NCI-H1417 (cell line): ENCODE measurements around the gene NR3C2.

Source experiments
- DNase-seq, 3 experiments: peaks; one replicate each; lab custom pipeline; 2025; lab: John Stamatoyannopoulos, UW

NR3C2 gene

DNA sequence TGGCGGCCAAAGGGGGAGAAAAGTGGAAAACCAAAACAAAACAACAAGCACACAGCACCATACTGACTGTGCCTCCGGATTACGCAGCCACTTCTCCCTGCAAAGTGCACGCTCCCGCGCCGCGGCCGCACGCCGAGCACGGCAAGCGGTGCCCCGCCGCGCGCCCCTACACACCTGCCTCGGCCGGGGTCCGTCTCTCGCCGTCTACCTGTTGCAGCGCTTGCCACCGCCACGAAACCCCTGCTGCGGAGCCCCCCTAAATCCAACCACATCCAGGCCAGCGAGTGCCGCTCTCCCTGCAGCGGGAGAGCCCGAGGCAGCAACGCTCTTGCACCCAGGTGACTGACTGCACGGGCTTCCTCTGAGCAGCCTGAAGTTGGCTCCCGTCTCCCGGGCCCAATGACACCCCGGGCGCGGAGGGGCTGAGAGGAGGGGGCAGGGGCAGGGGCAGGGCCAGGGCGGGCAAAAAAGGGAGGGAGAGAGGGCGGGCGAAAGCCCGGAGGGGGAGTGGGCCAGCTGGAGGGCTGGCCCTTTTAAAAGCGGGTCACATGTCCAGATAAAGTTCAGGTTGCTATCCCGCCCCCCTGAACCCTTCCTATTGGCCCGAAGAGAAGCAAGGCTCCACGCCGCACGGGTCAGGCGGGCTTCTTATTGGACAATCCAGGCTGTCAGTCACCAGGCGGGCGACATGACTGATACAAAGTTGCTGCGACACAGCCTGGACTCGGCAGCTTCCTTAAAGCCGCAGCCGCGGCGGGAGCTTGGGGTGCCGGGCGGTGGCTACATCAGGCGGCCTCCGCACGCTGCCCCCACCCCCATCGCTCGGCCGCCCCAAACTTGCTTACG is at the start of gene NR3C2:
Gene NR3C2 (minus strand): TSS at position 429 of the 846 bp plus-strand sequence.
- peak; percentile 90 to 98 (median 95) for DNase-seq

DNA sequence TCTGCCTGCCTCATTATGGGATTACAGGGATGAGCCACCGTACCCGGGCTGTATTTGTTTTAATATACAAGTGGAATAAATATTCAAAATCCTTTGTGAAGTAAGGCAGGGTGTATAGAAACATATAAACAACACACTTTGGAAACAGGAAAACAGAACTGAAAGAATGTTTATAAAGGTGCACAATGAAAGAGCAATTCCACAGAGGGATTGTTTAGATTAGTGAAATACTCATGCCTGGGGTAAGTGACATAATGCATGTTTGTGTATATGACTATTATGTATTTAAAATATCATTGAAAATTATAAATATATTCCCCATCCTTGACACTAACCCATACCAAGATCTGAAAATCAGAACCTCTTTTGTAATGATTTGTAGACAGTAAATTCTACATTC is 45.0 kb upstream of the NR3C2 start:
- DNase-seq, result no peak

DNA sequence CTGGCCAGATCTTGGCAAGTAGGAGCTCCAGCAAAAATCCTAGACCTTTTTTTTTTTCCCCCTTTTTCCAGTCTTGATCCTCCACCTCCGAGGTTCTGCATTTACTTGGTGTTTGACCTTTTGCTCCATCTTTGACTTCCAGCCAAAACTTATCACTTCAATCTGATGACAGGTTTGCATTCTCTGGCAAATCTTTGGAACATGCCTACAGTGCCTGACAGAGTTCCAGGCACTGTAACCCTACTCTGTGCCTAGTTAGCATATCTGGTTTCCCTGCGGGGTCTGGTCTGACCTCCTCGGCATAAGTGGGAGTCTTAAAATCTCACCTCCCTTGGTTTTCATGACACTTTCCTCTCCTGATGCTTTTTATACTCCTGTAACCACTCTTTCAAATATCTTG is 39.4 kb upstream of the NR3C2 start:
- DNase-seq, result no peak

DNA sequence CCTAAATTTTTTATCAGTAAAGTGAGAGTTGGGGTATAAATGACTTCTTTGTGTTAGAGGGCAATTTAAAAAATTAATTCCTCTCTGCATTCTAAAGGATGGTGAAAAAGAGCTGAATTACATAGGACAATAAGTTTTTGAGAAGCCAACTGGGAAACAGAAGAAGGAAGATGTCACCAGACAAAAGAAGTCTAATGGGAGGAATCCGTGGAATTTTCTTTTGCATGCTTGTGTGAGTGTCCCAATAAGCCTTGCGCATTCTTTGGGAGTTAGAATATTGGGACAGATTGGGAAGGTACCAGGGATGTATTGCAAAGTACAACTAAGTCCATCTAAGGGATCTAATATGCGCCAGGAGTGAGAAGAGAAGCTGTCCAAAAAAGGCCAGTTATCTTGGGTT is 35.1 kb upstream of the NR3C2 start:
- DNase-seq, result no peak

DNA sequence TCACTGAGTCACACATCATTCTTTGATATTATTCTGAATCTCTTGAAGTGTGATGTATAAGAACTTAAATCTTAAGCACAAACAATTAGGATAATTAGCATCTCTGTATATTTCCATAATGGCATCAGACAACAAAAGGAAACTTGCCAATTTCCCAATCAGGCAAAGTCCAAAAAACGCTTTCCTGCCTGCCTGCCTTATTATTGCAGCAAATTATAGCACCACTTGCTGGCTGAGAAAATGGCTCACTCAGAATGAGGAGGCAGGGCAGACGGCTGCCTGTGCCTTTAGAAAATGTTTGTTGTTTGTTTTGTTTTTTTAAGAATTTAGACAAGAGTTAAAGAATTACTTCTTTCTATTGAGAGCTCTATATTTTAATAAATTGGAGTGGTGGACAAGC is 27.7 kb upstream of the NR3C2 start:
- DNase-seq, result no peak

DNA sequence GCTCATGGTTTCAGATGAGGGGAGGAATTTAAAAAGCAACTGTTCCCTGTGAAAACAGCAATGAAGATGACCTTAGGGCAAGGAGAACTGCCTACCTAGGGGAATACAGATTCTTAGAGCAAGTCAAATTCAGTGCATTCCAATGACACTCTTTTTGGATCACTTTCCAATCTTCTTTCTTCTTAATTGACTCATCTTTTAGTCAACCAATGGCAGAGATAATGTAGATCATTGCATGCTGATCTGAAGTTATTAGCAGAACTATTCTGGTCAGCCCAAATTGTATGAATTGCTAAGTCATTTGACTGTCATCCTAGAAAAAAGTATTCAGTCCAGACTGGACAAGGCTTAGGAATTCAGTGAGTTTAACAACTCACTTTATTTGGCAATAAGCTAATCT is 12.6 kb upstream of the NR3C2 start:
- DNase-seq, result no peak

DNA sequence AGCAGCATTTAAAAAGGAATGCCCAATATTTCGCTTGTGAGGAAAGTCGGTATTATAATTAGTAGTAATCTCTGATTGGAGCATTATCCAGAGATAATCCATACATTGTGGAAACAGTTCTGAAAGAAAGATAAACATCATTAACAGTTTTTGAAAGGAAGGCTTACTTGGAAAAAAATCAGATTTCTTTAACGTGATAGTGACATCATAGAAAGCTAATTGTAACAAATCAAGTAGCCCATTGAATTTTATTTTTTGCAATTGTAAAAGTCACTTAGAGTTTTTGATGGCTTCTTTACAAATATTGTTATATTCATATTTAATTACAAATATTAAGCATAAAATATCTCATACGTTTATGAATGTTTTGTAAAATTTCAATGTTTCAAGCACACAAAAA is 11.6 kb upstream of the NR3C2 start:
- no peak for DNase-seq

DNA sequence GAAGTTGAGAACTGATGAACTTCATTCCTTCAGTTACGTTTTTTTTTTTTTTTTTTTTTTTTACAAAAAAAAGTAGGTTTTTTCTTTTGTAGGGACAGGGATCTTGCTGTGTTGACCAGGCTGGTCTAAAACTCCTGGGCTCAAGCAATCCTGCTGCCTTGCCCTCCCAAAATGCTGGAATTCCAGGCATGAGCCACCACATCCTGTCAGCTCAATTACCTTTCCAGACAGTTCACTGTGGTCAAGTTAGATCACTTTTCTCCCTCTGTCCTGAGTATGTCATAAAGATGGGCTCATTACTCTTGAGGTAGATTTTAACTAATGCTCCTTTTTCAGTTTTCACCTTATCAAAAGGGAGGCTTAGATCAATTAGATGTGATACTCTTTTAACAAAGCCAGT is 10.8 kb upstream of the NR3C2 start:
- no peak for DNase-seq

DNA sequence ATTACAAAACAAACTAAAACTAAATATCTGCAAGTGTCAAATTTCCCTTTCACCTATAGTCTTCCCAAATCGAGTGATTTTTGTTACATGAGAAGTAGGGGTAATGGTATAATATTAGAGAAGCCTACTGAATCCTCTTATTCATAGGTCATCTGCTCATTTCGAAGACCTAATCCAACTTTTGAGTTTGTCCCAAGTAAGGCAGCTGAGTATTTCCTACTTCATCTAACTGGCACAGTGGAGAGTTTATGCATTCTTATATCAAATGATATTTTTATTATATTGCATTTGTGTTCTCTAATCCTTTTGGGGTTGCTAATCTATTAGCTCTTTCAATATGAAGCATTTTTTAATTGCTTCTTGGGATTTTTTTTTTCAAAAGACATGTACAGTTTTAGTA is 7.7 kb upstream of the NR3C2 start:
- no peak for DNase-seq

DNA sequence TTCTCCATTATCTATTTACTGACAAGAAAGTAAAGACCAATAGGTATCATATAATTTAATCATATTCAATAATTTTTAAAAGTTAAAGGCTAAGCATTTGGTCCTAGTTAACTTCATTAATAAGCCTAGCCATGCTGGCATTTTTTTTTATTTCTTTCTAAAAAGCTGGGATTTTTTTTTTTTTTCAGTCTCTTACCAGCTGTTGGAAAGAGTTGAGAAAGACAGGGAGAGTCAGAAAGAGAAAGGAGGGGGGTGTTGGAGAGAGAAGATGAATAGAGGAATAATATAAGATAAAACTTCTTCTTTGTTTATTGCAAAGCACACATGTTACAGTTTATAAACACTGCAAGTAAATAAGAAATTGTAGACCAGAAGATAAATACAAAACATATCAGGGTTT is 5.9 kb upstream of the NR3C2 start:
- no peak for DNase-seq

DNA sequence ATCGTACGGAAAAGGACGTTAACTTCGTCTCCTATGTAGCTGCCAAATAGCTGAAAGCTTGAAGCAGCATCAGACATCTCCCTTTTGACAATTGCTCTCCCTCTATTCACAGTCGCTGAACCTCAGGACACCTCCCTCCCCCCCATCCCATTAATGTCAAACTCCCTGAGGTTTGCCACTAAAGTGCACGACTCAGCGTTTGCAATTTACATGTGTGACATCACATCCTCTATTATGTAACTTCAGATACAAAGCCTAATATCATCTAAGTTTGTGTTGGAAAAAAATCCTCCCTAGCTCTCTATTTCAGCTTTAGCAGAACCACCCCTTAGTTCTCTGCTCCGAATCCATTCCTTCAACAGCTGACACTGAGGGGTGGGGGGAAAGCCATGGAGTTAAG is 5.5 kb upstream of the NR3C2 start:
- no peak for DNase-seq

DNA sequence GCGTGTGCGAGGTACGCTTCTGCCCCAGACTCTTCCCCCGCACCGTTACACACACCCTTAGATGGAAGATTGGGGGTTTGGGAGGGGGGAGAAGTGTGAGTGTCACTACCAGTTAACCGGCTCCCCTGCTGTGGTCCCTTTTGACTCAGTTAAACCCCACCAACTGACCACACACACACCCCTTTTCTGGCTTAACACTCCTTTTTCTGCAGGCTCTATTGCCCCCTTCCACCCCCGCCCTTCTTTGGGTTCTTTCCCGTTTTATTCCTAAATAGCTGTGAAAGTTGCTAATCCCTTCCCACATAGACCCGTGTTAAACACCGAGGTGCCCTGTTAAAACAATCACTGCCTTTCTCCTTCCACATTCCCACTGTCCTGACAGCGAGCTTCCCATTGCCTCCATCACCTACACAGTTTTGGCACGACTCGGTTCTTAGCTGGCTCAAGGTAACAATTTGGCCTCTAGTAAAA is 3.7 kb upstream of the NR3C2 start:
- peak in 1 of 3 experiments; percentile 36 for DNase-seq

DNA sequence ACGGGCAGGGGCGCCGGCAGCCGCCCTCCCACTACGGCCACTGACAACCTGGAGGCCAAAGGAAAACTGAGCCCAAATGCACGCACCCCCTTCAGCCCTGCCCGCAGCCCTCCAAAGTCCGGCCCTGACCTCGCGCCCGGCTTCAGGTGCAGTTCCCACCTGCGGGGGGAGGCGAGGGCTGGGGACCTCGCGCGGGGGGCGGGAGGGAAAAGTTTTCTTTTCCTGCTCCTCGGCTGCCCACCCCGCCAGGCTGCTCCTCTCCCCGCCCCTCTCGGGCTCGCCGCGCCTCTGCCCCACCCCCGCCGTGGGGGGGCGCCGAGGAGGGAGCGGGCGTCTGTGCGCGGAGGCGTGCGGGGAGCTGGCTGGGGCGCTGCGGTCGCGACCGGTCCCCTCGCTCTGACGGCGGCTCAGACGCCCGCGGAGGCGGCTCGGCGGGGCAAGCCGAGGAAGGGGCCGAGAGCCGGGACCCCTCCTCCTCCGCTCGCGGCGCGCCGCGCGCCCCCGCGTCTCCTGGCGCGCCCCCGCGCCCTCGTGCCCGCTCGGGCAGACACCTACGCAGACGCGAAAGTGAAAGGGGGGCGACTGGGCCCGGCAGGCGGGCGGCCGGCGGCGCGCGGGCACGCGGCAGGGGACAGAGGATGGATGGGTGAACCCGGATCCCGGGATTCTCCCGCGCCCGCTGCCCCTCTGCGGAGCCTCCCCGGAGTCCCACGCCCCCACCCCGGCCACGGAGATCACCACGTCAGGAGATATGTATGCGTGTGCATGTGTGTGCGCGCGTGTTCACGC is 3.1 kb upstream of the NR3C2 start:
- peak in 2 of 3 experiments; percentile 60 to 61 for DNase-seq

DNA sequence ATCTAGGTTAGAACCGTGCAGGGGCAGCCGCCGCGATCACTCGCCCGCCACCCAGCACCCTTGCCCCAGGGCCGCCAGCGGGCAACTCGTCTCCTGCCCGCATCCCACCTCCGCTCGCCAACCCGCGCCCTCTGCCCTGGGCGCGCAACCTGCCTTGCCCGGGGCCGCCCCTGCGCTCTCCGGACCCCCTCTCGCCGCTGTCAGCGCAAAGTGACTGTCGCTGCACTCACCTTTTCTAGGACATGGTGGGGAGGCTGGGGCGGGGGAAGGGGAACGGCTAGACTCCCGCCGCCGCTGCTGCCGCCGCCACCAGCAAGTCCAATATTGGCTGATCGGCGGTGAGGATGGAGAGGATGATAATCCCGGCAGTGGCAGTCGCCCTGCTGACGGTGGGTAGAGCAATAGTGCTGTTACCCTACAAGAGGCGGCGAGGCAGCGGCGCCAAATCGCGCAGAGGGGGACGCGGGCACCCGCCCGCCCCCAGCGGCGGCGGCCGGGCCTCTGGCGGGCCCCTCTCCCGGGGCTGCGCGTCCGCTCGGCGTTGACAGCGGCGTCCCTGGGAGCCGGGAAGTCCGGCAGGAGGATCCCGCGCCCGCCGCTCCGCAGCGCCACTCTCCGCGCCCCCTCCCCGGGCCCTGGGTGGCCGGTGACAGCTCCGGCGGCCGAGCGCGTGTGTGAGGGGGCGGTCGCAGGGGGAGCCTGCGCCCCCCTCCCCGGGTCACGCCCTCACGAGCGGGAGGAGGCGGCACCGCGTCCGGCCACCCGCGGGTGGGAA is 2.3 kb upstream of the NR3C2 start:
- peak in 2 of 3 experiments; percentile 53 to 67 for DNase-seq

DNA sequence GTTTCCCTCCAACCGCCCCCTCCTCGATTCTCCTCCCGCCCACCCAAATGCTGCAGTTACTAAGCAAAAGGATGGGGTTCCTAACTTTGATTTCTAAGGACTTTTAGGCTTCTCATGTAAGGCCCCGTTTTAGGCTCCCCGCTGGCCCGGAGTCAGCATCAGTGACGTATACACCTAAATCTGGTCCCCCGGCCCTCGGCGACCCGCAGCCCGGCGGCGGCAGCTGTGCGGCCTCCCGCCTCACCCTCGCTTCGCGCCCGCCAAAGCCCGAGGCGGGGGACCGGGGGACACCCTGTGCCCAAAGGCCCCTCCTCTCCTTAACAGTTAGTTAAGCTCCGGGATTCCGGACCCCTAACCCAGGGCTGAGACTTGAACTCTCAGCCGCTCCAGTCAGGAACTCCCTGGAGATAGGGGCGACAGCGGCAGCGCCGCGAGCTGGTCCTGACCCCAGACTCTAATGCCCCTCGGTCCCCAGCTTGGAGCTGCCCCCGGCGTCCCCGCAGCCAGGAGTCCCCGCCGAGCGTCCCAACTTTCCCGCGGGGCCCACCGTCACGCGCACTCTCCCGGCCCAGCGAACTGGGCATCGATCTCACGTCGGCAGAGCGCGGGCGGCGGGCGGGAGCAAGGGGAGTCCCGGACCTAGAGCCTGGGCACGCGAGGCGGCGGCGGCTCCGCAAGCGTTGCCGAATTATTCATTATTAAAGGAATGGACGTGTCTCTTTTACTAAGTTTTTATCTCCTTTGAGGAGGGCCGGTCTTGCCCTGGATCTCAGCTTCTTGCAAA is 1.5 kb upstream of the NR3C2 start:
- peak in 2 of 3 experiments; percentile 38 to 50 for DNase-seq

DNA sequence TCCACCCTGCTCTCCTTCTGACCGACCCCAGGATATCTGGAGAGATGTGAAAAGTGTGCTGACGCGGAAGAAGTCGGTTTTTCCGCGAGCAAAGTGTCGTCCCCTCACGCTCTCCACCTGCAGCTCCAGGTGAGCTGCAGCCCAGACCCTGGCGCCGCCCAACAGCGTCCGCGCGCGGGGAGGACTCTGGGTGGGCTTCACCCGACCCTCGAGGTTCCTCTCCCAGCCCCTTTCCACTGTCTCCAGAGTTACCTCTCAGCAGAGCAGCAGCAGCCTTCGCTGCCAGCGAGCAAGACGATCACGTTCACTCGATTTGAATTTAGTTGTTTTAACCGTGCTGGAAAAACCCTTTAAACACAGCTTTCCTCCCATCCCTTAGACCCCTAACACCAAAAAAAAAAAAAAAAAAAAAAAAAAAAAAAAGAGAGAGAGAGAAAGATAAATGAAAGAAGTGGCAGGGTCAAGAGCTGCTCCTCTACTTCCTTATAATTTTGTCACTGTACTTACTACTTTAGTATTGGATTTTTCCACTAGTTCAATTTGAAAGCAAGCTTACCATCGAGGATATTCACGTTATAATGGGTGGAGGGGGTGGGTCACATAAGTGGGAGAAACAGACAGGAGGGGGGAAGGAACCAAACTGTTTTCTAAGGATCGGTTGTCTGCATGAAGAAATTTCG is 758 bp upstream of the NR3C2 start:
- no peak for DNase-seq

DNA sequence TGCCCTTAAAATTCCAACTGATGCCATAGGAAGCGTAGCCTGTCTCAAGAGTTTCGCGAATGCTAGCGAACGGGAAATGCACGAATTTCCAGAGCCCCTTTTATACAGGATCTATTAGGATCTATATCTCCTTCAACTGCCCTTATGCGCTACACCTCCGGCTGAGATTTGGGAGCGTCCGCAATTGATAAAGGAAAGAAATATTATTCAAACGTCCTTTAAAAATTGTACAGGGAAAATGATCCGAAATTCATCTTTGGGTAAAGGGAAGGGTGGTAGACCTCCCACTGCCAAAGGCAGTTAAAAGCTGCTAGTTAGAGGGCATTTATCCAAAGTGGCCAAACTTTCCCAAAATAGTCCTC is 609 bp downstream of the NR3C2 start:
- DNase-seq, result peak in 1 of 3 experiments; percentile 63

DNA sequence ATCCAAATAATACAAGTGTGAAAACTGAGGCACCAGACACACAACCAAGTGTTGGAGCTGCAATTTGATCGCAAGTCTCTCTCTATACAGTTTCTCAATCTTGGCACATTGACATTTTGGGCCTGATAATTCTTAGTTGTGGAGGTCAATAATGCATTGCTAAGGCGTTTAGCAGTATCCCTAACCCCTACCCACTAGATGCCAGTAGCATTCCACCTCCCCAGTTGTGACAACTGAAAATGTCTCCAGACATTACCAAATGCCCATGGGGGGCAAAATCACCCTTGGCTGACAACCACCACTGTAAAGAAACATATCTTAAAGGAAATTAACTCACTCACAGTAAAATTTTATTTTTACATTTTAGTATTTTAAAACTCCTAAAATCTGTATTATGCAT is 4.2 kb downstream of the NR3C2 start:
- DNase-seq, result no peak

DNA sequence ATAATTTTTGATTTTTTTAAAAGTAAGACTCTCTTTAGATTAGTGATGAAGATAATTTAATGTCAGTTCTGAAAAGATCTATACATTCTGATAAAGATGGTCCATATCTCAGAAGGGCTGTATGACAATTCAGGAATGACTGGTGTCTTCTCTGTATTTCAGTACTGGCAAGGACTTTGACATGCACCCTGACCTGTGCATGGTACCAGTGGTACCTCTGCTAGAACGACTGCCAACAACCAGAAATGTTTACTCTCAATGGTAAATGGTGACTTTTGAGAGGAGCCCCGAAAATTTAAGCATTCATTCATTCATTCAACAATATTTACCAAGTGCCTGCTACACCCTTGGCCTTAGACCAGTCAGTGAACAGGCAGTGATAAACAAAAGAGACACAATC is 4.8 kb downstream of the NR3C2 start:
- no peak for DNase-seq

DNA sequence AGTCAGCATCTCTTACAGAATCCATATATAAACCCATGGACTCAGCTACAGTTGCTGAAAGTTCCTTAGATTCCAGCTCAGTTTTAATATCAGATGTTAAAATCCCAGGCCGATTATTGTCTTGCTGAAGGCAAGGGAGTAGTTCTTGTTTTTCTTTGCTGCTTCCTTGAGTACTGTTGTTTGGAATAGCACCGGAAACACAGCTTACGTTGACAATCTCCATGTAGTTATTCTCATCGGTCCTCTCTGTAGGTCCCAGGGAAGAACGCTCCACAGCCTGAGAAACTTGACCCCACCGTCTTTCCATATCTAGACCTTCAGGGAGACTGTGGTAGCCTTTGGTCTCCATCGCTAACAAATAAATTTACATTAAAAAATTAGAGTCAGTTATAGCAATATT is 5.7 kb downstream of the NR3C2 start:
- no peak for DNase-seq
